ENCODE results near the gene RNF113B. TPM values are rescaled to one million over a fixed set of nuclear protein-coding genes. Genes with fewer than 3 reads are reported as not detected.

RNF113B gene
- total RNA-seq = not detected

DNA sequence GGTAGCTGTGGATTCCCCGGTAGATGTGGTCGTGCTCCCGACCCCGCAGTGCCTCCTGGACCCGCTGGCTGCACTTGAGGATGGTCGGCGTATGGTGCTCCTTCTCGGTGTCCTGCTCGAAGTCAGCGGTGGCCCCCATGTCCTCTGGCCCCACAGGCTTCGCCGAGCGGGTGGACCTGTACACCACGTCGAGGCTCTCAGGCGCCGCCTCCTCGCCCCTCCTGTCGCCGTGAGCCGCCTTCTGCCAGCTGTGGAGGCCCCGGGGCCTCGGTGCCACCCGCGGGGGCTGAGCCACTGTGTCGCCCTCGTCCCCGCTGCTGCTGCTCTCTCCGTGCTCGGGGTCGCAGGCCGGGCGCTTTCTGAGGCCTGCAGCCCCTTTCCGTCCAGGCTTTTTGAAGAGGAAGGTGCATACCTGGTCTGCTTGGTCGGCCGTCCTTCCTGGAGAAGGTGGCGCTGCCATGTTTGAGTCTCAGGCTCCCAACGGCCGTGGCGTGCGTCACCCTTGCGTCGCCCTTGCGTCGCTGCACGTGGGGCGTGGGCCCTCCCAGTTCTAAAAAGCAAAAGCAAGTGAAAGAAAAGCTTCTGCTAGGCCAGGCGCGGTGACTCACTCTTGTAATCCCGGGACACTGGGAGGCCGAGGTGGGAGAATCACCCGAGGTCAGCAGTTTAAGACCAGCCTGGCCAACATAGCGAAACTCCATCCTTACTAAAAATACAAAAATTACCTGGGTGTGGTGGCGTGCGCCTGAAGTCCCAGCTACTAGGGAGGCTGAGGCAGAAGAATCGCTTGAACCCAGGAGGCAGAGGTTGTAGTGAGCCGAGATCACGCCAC lies at the start of gene RNF113B:
TSS of gene RNF113B (minus strand) at position 493 of the 832 bp plus-strand sequence. CDS start at position 460, 33 bp downstream.
- no peak for ATAC-seq (replicated peaks)
- no peak within 1 kb of the TSS for H3K27ac Mint-ChIP-seq
- H3K27me3 Mint-ChIP-seq = peaks cover 14% of the 10 kb centered on the region
- H3K9me3 Mint-ChIP-seq = no peaks in the 10 kb centered on the region
- H3K36me3 Mint-ChIP-seq (ENCODE audit: low read depth) = no peaks in the 10 kb centered on the region
- H3K4me3 Mint-ChIP-seq = no peak within 1 kb of the TSS
- no peaks in the 10 kb centered on the region for H3K4me1 Mint-ChIP-seq

DNA sequence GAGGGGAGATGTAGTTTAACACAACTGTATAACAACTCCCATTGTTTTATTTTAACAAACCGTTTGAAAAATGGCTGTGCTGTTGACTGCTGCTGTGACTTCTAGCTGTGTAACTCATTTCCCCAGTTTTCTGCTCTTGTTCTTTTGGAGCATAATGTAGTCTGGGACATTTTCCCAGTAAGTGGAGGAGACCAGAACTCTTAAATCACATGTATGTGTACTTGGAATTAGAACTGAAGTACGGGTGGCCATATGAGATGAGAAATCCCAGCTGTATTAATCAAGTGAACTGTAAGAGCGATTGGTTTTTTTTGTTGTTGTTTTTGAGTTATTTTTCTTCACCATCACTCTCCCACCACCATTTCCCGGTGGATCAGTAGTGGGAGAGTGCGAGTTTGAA lies 49.4 kb upstream of the RNF113B start:
- Mint-ChIP-seq H3K9me3 (no peaks in the 10 kb centered on the region), H3K4me1 (no peaks in the 10 kb centered on the region), H3K27me3 (peaks cover 22% of the 10 kb centered on the region), H3K27ac (no peak overlapping the region), H3K4me3 (no peak overlapping the region), H3K36me3 (ENCODE audit: low read depth) (no peaks in the 10 kb centered on the region)
- ATAC-seq (replicated peaks) = no peak

DNA sequence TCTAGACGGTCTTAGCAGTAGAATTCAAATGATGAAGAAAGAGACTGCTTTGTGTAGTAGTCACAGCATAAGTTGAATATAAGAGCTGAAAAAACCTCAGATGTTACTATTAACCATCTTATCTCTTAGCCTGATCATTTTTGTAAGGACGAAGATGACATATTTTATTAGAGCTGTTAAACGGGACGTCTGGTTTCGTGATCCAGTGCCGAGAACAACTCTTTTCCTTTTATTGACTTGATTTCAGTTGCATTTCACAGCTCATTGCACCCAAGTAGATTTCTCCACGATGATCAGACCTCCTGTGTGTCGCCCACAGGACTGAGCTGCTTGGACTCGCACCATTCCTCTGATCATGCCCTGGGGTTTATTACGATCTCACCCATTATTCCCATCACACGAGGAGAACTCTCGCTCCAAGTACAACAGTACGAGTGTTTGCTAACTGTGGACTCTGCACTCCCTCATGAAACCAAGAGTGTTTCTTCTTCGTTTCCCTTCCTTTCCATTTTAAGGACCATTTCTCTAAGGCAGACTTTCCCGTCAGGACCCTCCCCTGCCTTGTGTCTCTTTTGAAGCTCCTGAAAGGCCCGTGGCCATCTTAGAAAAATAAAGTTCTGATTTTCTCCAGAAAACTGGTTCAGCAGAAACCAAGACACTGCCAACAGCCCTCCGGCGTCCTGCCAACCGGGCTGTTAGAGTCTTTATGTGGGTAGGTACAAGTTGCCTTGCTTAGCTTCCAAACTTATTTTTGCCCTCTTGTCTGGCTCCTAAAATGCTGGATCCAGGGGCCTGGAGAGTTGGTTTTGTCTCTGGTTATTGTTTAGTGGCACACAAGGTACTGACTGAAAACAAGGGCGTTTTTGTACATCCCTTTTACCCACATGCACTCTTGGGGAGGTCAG lies 48.2 kb upstream of the RNF113B start:
- no peaks in the 10 kb centered on the region for H3K4me1 Mint-ChIP-seq
- H3K9me3 Mint-ChIP-seq = no peaks in the 10 kb centered on the region

DNA sequence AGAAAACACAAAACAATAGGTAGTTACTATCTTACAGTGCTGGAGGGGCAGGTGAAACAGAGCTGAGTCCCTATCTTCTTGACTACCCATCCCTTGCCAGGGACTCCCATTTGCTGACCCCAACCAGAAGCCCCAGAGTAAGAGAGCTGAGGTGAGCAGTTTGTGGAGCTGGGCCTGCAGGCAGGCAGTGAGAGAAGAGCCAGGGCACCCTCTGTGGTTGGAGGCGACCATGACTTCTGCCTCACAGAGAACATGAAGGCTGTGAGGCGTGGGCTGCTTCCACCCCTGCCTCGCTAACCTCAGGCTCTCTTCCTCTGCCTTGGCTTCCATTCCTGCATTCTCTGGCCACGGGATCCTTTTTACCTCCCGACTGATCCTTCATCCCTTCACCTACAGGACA lies 47.5 kb upstream of the RNF113B start:
- Mint-ChIP-seq H3K9me3 (no peaks in the 10 kb centered on the region), H3K4me3 (no peak overlapping the region), H3K36me3 (ENCODE audit: low read depth) (no peaks in the 10 kb centered on the region), H3K4me1 (no peaks in the 10 kb centered on the region), H3K27ac (no peak overlapping the region), H3K27me3 (peaks cover 19% of the 10 kb centered on the region)
- ATAC-seq (replicated peaks) = no peak

More for the DNA sequence above, 48.2 kb upstream of the RNF113B start:
- no peak overlapping the region for H3K4me3 Mint-ChIP-seq
- H3K27ac Mint-ChIP-seq = no peak overlapping the region
- no peaks in the 10 kb centered on the region for H3K36me3 Mint-ChIP-seq (ENCODE audit: low read depth)
- no peak for ATAC-seq (replicated peaks)
- peaks cover 19% of the 10 kb centered on the region for H3K27me3 Mint-ChIP-seq

DNA sequence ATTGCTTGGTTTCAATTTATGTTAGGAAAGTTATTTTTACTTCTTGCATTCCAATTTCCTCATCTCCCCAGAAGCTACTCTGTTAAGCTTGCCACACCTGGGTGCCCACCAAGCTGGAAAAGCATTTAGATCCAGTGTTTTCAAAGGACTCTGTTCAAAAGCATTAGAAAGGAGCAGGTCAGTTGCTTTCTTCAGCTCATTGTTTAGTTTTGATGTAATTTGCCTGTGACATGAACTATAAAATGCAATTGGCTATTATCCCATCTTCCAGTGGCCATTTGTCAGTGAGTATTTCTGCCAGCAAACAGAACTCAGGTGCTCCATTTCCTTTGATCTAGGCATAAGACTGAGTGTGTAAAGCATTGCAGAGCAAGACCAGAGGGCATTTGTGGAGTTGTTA lies 46.7 kb upstream of the RNF113B start:
- H3K4me3 Mint-ChIP-seq = no peak overlapping the region
- H3K27me3 Mint-ChIP-seq = peaks cover 19% of the 10 kb centered on the region
- H3K4me1 Mint-ChIP-seq = no peaks in the 10 kb centered on the region
- no peaks in the 10 kb centered on the region for H3K9me3 Mint-ChIP-seq
- ATAC-seq (replicated peaks) = no peak
- H3K27ac Mint-ChIP-seq = no peak overlapping the region
- H3K36me3 Mint-ChIP-seq (ENCODE audit: low read depth) = no peaks in the 10 kb centered on the region

DNA sequence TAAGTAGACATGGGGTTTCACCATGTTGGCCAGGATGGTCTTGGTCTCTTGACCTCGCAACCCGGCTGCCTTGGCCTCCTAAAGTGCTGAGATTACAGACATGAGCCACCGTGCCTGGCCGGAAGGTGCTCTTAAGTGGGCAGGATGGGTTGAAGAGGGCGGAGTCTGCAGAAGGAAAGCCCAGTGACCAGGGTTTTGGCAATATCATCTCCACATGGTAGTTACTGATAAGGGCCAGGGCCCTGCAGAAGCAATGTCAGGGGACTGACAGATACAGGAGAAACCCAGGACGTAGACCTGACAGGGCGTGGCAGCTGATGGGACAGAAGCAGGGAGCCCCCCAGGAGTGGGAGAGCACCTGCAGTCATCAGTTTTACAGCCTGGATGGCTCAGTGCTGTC lies 45.7 kb upstream of the RNF113B start:
- no peak overlapping the region for H3K4me3 Mint-ChIP-seq
- no peak overlapping the region for H3K27ac Mint-ChIP-seq
- no peaks in the 10 kb centered on the region for H3K4me1 Mint-ChIP-seq
- H3K9me3 Mint-ChIP-seq = no peaks in the 10 kb centered on the region
- H3K27me3 Mint-ChIP-seq = peaks cover 25% of the 10 kb centered on the region
- no peak for ATAC-seq (replicated peaks)
- no peaks in the 10 kb centered on the region for H3K36me3 Mint-ChIP-seq (ENCODE audit: low read depth)

DNA sequence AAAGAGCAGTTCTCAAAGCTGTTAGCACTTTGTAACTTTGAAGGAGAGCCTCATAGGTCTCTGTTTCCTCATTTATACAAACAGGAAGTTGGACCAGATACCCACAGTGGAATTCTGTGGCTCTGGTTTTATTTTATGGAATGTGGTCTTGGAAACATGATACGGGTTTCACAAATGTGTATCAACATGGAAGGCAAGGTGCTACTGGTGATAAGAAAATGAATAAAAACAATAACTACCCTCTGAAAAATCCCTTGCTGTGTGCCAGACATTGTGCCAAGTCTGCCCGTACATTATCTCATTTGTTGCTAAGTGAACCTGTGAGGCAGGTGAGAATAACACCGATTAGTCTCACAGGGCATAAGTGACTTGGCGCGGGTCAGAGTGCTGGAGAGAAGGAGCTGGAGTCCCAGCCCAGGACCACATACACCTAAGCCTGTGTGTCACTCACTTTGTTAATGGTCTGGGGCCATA lies 45.0 kb upstream of the RNF113B start:
- no peaks in the 10 kb centered on the region for H3K4me1 Mint-ChIP-seq
- no peaks in the 10 kb centered on the region for H3K36me3 Mint-ChIP-seq (ENCODE audit: low read depth)
- no peak overlapping the region for H3K4me3 Mint-ChIP-seq
- no peak for ATAC-seq (replicated peaks)
- H3K27me3 Mint-ChIP-seq = peaks cover 23% of the 10 kb centered on the region
- no peak overlapping the region for H3K27ac Mint-ChIP-seq
- no peaks in the 10 kb centered on the region for H3K9me3 Mint-ChIP-seq

DNA sequence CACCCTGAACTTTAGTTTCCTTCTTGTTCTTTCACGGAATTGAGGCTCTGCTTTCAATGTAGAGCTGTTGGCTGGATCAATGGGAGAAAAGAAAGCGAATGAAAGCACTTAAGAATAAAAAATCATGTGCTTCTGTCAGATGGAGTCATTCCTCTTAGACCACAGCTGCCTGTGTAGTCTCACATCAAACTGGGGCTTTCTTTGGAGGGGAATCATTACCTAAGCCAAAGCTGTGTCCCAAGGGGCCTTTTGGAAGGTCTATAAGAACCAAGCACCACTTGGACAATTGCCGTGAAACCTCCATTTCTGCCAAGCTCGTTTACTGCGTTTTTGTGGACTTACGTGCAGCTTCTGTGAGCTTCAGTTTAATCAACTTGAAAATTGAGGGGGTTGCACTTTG lies 44.2 kb upstream of the RNF113B start:
- ATAC-seq (replicated peaks) = no peak
- no peaks in the 10 kb centered on the region for H3K36me3 Mint-ChIP-seq (ENCODE audit: low read depth)
- H3K4me3 Mint-ChIP-seq = no peak overlapping the region
- peaks cover 24% of the 10 kb centered on the region for H3K27me3 Mint-ChIP-seq
- no peaks in the 10 kb centered on the region for H3K4me1 Mint-ChIP-seq
- H3K9me3 Mint-ChIP-seq = no peaks in the 10 kb centered on the region
- H3K27ac Mint-ChIP-seq = no peak overlapping the region

DNA sequence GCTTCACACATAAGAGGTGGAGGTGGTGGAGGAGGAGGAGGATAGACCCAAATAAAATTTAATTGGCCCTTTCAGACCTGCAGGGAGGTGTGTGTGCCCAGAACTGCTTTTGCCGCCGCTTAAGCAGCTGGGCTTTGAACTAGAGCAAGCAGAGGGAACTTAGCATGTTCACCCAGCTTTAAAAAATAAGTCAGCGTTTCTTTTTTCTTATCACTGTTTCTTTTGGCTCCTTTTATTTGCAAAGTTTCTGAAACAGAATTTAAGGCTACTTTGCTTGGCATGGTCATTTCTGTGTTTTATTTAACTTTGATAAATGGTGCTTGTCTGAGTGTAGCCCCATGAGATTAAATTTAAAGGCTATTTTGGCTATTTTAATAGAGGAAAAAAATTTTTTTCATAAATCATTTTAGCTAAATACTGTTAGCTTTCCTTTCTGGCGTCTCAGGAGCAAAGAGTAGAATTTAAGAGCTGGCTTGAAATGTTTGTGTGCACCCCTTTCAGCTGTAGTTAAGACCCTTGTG lies 43.3 kb upstream of the RNF113B start:
- Mint-ChIP-seq H3K27me3 (peaks cover 21% of the 10 kb centered on the region), H3K4me1 (no peaks in the 10 kb centered on the region), H3K9me3 (no peaks in the 10 kb centered on the region), H3K27ac (no peak overlapping the region), H3K4me3 (no peak overlapping the region), H3K36me3 (ENCODE audit: low read depth) (no peaks in the 10 kb centered on the region)
- ATAC-seq (replicated peaks) = no peak

DNA sequence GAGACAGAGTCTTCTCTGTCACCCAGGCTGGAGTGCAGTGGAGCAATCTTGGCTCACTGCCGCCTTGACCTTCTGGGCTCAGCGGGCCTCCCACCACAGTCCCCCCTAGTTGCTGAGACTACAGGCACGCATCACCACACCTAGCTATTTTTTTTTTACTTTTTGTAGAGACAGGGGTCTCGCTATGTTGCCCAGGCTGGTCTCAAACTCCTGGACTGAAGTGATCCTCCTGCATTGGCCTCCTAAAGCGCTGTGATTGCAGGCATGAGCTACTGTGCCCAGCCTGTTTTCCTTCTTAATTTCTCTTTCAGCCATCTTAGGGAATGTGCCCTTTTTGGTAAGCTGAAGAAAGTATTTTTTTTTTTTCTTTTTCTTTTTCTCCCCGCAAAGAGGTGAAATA lies 42.6 kb upstream of the RNF113B start:
- no peak for ATAC-seq (replicated peaks)
- Mint-ChIP-seq H3K4me3 (no peak overlapping the region), H3K4me1 (no peaks in the 10 kb centered on the region), H3K36me3 (ENCODE audit: low read depth) (no peaks in the 10 kb centered on the region), H3K9me3 (no peaks in the 10 kb centered on the region), H3K27me3 (peaks cover 18% of the 10 kb centered on the region), H3K27ac (no peak overlapping the region)

DNA sequence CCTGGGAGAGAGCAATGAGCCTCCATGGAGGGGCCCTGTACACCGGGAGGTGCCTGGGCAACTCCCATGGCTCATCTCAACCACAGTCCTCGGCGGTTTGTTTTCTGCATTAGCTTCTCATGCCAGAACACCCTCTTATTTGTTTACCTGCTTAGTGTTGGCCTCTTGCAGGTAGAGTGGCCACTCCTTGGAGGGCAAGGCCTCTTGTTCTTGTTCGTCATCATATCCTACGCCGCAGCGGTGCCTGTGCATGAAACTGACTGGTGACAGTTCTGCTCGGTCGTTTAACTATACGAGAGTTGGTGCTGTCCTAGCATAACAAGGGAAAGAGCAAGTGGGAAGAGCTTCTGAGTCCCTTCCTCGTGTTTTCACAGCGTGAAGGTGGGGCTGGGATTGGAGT lies 40.5 kb upstream of the RNF113B start:
- Mint-ChIP-seq H3K9me3 (no peaks in the 10 kb centered on the region), H3K36me3 (ENCODE audit: low read depth) (no peaks in the 10 kb centered on the region), H3K27me3 (peaks cover 16% of the 10 kb centered on the region), H3K27ac (no peak overlapping the region), H3K4me1 (no peaks in the 10 kb centered on the region), H3K4me3 (no peak overlapping the region)
- ATAC-seq (replicated peaks) = no peak

DNA sequence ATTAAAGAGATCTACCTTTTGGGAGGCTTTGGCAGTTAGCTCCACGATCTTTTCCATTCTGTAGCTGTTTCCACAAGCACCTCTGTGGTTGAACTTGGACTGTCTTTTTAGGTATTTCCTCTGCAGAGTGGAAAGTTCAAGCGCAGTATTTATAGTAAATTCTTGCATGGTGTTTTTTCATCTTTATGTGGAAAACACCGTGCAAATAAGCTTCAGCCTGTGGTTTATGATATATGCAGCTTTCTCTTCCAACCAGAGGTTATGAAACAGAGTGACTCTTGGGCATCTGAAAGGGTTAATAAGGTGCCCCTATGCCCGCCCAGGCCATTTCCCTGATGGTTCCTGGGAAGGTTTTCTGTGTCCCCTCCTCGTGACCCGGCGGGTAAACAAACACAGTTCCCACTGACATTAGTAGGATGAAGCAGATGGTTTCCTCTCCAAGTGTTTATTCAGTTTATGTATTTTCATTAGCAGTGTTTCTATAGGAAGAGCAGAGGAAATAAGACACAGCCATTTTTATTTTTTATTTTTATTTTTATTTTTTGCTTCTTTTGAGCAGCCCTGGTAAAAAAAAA lies 39.7 kb upstream of the RNF113B start:
- no peaks in the 10 kb centered on the region for H3K36me3 Mint-ChIP-seq (ENCODE audit: low read depth)
- peaks cover 16% of the 10 kb centered on the region for H3K27me3 Mint-ChIP-seq
- no peak overlapping the region for H3K27ac Mint-ChIP-seq
- no peak overlapping the region for H3K4me3 Mint-ChIP-seq
- ATAC-seq (replicated peaks) = no peak
- no peaks in the 10 kb centered on the region for H3K9me3 Mint-ChIP-seq
- no peaks in the 10 kb centered on the region for H3K4me1 Mint-ChIP-seq

DNA sequence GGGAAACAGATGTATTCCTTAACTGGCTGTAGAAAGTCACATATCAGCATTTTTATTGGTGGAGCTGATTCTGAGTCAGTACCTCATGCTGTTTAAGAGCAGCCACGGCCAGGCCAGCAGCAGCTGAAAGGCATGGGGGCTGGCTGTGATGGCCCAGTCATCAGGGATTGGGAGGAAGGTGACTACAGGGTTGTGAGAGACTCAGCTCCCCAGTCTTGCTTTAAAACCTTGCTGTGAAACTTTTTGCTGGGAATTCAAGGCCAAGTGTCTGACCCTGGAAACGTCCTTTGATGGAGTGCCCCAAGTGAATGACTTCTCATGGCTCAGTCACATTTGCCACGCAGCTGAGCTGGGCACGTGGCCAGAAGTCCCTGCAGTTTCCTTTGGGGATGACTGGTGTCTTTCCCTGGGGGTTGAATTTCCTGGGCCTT lies 39.1 kb upstream of the RNF113B start:
- H3K36me3 Mint-ChIP-seq (ENCODE audit: low read depth) = no peaks in the 10 kb centered on the region
- no peaks in the 10 kb centered on the region for H3K9me3 Mint-ChIP-seq
- peaks cover 16% of the 10 kb centered on the region for H3K27me3 Mint-ChIP-seq
- no peak for ATAC-seq (replicated peaks)
- no peaks in the 10 kb centered on the region for H3K4me1 Mint-ChIP-seq
- no peak overlapping the region for H3K27ac Mint-ChIP-seq
- H3K4me3 Mint-ChIP-seq = no peak overlapping the region

DNA sequence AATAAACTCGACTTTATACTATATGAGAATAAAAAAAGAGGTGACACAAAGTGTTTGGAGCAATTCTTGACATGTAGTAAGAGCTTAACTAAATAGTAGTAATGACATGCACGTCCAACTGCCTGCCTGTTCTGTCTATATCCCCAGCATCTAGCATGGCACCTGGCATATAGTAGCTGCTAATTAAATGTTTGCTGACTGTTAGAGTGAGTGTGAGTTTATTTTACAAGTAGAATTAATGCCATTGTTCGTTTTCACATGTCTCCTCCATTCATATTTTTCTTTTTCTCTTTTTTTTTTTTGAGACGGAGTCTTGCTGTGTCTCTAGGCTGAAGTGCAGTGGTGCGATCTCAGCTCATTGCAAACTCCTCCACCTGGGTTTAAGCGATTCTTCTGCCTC lies 38.4 kb upstream of the RNF113B start:
- Mint-ChIP-seq H3K9me3 (no peaks in the 10 kb centered on the region), H3K27ac (no peak overlapping the region), H3K4me1 (no peaks in the 10 kb centered on the region), H3K4me3 (no peak overlapping the region), H3K27me3 (peaks cover 16% of the 10 kb centered on the region), H3K36me3 (ENCODE audit: low read depth) (no peaks in the 10 kb centered on the region)
- no peak for ATAC-seq (replicated peaks)
